Activated CD4-positive, alpha-beta T cell treated with anti-CD3 and anti-CD28 coated beads for 36 hours (primary cell): ENCODE measurements around the gene ARHGDIA. TPM values are rescaled to one million over a fixed set of nuclear protein-coding genes. Genes with fewer than 3 reads are reported as not detected.

Experiments
- ATAC-seq: fragments of 200-7000 bp; cut with Tn5 transposase; one replicate; pipeline ENCODE4 v1.10.0; 2021; ENCODE audit warnings: mild to moderate bottlenecking, moderate library complexity
- CTCF ChIA-PET: fragments of 350-600 bp; sonication (Branson Sonifier 250); formaldehyde crosslinking; loops from one replicate; lab custom pipeline; 2021; ENCODE audit warnings: antibody characterized with exemption; lab: Charles Lee
- POLR2A ChIA-PET: fragments of 350-600 bp; sonication (Branson Sonifier 250); formaldehyde crosslinking; loops from one replicate; lab custom pipeline; 2021; ENCODE audit warnings: antibody characterized with exemption, inconsistent platforms; lab: Charles Lee
- DNase-seq: peaks from one replicate; pipeline ENCODE4 v3.0.0-alpha.2; 2020
- H3K27ac Mint-ChIP-seq: one replicate; pipeline ENCODE4 v1.8.0; 2021; ENCODE audit warnings: mixed read lengths
- H3K27me3 Mint-ChIP-seq: one replicate; pipeline ENCODE4 v1.8.0; 2021; ENCODE audit warnings: mixed read lengths
- H3K36me3 Mint-ChIP-seq: one replicate; pipeline ENCODE4 v1.8.0; 2021; ENCODE audit warnings: low read depth, mixed read lengths
- H3K4me1 Mint-ChIP-seq: one replicate; pipeline ENCODE4 v1.8.0; 2021; ENCODE audit warnings: mixed read lengths
- H3K4me3 Mint-ChIP-seq: one replicate; pipeline ENCODE4 v1.8.0; 2021; ENCODE audit warnings: mild to moderate bottlenecking, moderate library complexity, mixed read lengths
- H3K9me3 Mint-ChIP-seq: one replicate; pipeline ENCODE4 v1.8.0; 2021; ENCODE audit warnings: low read depth, mixed read lengths
- intact Hi-C, 2 experiments: fragments of 100-400 bp; cut with DNase I in 1 of 2; cut with micrococcal nuclease in 1 of 2; formaldehyde crosslinking; loops; one replicate each; pipeline versions ENCODE4 v1.14.2 to v1.15.1; 2022 to 2024; cut with DNase I, micrococcal nuclease
- total RNA-seq, 2 experiments: library from RNA; stranded (reverse); gene quantifications; one replicate each; pipeline ENCODE4 v1.2.3, GENCODE V29; 2021

Gene ARHGDIA
- total RNA-seq, 2 experiments from 2014 or later = 513 to 661 TPM

DNA sequence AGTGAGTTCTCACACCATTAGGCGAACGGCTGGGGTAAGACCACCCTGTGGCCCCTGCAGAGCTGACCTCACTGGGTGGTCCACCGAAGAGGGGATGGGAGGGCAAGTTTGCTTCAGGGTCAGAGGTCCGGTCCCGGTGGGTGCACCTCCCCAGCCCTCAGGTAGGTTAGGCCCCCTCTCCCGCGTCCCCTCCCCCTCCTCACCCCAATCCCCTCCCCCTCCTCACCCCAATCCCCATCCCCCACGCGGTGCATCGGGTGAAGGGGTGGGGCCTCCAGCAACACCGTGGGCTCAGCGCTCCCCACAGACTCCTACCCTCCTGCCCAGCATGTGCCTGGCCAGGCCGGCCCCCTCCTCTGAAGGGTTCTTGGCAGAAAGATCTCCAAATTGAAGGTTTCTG lies 51.4 kb downstream of the ARHGDIA start:
- H3K27me3 Mint-ChIP-seq = peaks cover 8% of the 10 kb centered on the region
- intact Hi-C loops = no loop called here
- no peak overlapping the region for H3K4me3 Mint-ChIP-seq
- H3K27ac Mint-ChIP-seq = no peak overlapping the region
- DNase-seq = no peak
- POLR2A ChIA-PET = no interaction called here
- CTCF ChIA-PET = no interaction called here
- no peaks in the 10 kb centered on the region for H3K4me1 Mint-ChIP-seq
- no peaks in the 10 kb centered on the region for H3K36me3 Mint-ChIP-seq
- no peak for ATAC-seq
- no peaks in the 10 kb centered on the region for H3K9me3 Mint-ChIP-seq

- no peak overlapping the region for H3K4me3 Mint-ChIP-seq
- DNase-seq (no peak), ATAC-seq (no peak)
- no peaks in the 10 kb centered on the region for H3K36me3 Mint-ChIP-seq
- H3K27me3 Mint-ChIP-seq = peaks cover 8% of the 10 kb centered on the region
- no peaks in the 10 kb centered on the region for H3K4me1 Mint-ChIP-seq
- ChIA-PET POLR2A (interaction anchor here (0.7 kb wide), 1 partner anchor 191 kb away, joined by 3 read pairs; no protein-coding TSS in a partner anchor), CTCF (no interaction called here)
- H3K27ac Mint-ChIP-seq = no peak overlapping the region
- no peaks in the 10 kb centered on the region for H3K9me3 Mint-ChIP-seq
- intact Hi-C loops = no loop called here
These were observed 53.4 kb downstream of the ARHGDIA start for GRCh38 chr17:81817758-81818147.

Other genes with a start within 250 kb of the ARHGDIA start
- 10 to 100 TPM; 71.8 to 93.1 TPM for gene NPLOC4, start 234.2 kb downstream of the ARHGDIA start, total RNA-seq
- under 1 TPM; 0.34 to 0.35 TPM for gene TSPAN10, start 234.1 kb downstream of the ARHGDIA start, total RNA-seq
- 1 to 10 TPM; 1.4 to 2.5 TPM for gene PDE6G, start 214.8 kb downstream of the ARHGDIA start, total RNA-seq
- 10 to 100 TPM; 29.4 to 45.3 TPM for gene OXLD1, start 204.7 kb downstream of the ARHGDIA start, total RNA-seq
- 10 to 100 TPM; 30.0 to 36.6 TPM for gene CCDC137, start 204.6 kb downstream of the ARHGDIA start, total RNA-seq
- gene ARL16, start 187.5 kb downstream of the ARHGDIA start, total RNA-seq = 10 to 100 TPM; 39.0 to 39.1 TPM
- gene HGS, start 187.3 kb downstream of the ARHGDIA start, total RNA-seq = 100 to 1,000 TPM; 100 to 102 TPM
- 100 to 1,000 TPM in 1 of 2 experiments, 10 to 100 TPM in 1; 94.0 to 116 TPM for gene MRPL12, start 168.0 kb downstream of the ARHGDIA start, total RNA-seq
- gene SLC25A10, start 159.1 kb downstream of the ARHGDIA start, total RNA-seq = 10 to 100 TPM; 28.6 to 31.8 TPM
- gene GCGR, start 67.2 kb downstream of the ARHGDIA start, total RNA-seq = not detected
- 10 to 100 TPM; 45.8 to 50.4 TPM for gene MCRIP1, start 38.0 kb downstream of the ARHGDIA start, total RNA-seq
- not detected for gene PPP1R27, start 36.3 kb downstream of the ARHGDIA start, total RNA-seq
- gene P4HB, start 10.8 kb downstream of the ARHGDIA start, total RNA-seq = 100 to 1,000 TPM; 414 to 578 TPM
- 100 to 1,000 TPM; 197 to 230 TPM for gene ALYREF, start 20.2 kb upstream of the ARHGDIA start, total RNA-seq
- 100 to 1,000 TPM in 1 of 2 experiments, 10 to 100 TPM in 1; 79.9 to 131 TPM for gene ANAPC11, start 20.4 kb upstream of the ARHGDIA start, total RNA-seq
- gene NPB, start 30.9 kb upstream of the ARHGDIA start, total RNA-seq = under 1 TPM in 1 of 2 experiments, not detected in 1; 0.14 TPM
- gene PCYT2, start 40.1 kb upstream of the ARHGDIA start, total RNA-seq = 10 to 100 TPM; 19.7 to 24.0 TPM
- gene SIRT7, start 46.8 kb upstream of the ARHGDIA start, total RNA-seq = 10 to 100 TPM; 29.3 to 31.8 TPM
- gene MAFG, start 56.4 kb upstream of the ARHGDIA start, total RNA-seq = 10 to 100 TPM; 15.3 to 18.3 TPM
- gene PYCR1, start 66.0 kb upstream of the ARHGDIA start, total RNA-seq = 100 to 1,000 TPM; 110 to 134 TPM
- gene MYADML2, start 75.9 kb upstream of the ARHGDIA start, total RNA-seq = not detected
- under 1 TPM; 0.87 to 0.97 TPM for gene NOTUM, start 89.8 kb upstream of the ARHGDIA start, total RNA-seq
- 10 to 100 TPM; 23.3 to 26.5 TPM for gene ASPSCR1, start 106.3 kb upstream of the ARHGDIA start, total RNA-seq
- gene CENPX, start 151.5 kb upstream of the ARHGDIA start, total RNA-seq = 10 to 100 TPM; 77.5 to 84.1 TPM
- gene LRRC45, start 152.0 kb upstream of the ARHGDIA start, total RNA-seq = 10 to 100 TPM; 17.6 to 20.6 TPM
- 10 to 100 TPM in 1 of 2 experiments, 1 to 10 TPM in 1; 9.6 to 10.6 TPM for gene RAC3, start 160.3 kb upstream of the ARHGDIA start, total RNA-seq
- gene DCXR, start 166.4 kb upstream of the ARHGDIA start, total RNA-seq = 100 to 1,000 TPM; 105 to 166 TPM
- gene RFNG, start 180.5 kb upstream of the ARHGDIA start, total RNA-seq = 10 to 100 TPM; 16.9 to 17.5 TPM
- gene GPS1, start 180.6 kb upstream of the ARHGDIA start, total RNA-seq = 10 to 100 TPM; 69.0 to 73.5 TPM
- 100 to 1,000 TPM; 119 to 124 TPM for gene DUS1L, start 194.5 kb upstream of the ARHGDIA start, total RNA-seq
- gene FASN, start 226.9 kb upstream of the ARHGDIA start, total RNA-seq = 100 to 1,000 TPM; 239 to 259 TPM